ENCODE results near the gene TDRD9.
"Not testable (repeated sequence)": the region's sequence is repeated elsewhere in the genome, so short reads cannot be mapped to it uniquely, and the experiment has no call there.

TDRD9 gene

DNA sequence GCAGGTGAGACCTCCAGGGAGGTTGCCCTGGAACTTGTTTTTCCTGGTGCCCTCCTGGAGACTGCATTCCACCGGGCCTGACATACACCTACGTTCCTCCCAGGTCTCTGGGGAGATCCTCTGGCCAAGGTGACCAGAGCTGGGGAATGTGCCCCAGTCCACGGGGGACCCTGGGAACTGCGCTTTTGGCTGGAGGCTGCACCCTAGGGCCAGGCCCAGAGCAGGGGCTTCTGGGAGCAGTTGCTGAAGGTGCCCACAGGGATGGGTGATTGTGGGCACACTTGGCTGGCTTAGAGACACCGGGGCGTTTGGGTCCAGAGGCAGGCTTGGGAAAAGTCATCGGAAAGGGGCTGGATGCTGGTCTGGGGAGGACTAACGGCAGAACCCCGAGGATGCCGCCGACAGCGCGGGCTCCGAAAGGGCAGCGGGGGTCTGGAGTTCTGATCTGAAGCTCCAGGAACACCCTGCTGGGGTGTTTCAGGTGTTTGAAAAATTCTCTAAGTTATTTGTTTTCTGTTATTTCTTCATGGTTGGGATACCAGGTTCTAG is 36.5 kb upstream of the TDRD9 start:
- DNase-seq, result no peak

DNA sequence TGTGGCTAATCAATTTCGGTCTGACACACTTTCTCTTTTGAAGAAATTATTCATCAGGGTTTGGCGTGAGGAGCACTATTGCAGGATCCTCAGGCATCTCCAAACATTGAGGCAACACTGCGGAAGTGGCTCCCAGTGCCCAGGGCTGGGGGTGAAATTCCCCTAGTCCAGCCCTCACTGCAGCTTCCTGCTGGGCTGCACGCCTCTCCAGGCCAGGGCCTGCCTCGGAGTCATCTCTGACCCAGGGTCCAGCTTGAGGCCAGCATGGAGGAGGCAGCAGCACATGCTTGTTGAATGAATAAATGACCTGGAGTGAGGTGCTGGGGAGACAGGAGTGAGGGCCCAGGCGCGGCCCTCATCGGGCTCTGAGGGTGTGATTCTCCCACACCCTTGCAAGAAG is 36.0 kb upstream of the TDRD9 start:
- no peak for DNase-seq

DNA sequence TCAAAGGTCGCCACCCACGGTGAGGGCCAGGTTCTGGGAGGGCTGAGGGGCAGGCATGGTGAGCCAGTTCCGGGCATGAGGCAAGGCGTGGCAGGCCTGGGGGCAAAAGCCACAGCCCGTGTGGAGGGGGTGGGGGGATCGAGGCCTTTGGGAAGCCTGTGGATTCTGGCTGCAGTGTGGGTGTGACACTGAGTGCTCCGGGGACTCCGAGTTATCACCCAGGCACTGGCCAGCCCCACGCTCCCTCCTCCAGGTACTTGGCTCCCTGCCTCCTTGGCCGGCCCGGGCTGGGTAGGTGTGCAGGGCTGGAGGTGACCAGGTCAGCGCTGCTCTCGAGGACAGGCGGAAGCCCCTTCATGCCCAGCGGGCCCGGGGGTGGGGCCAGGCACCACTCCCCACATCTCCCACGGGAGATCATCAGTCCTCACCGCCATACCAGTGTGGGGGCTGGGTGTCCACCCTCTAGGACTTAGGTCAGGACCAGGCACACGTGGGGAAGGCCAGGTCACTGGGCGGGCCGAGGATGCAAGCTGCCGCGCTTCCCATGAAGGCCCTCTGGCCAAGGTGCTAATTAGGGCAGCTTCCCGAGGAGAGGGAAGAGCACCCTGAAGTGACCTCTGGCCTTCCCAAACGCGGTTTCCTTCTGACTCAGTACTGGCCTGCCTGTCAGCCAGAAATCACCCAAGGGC is 34.1 kb upstream of the TDRD9 start:
- DNase-seq, result no peak

DNA sequence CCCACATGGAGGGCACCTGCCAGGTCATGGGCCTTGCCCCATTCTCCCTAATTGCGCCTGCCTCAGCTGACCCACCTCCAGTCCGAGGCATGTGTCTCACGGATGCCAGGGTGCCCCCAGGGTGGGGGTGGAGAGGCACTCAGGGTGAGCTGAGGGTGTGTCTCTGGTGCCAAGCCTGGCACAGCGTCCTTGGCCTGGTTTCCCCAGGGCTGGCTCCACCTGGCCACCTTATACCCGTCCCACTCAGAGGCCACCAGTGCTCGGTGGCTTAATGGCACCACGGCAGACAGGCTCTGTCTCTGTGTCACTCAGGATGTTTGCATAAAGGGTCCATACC is 33.6 kb upstream of the TDRD9 start:
- DNase-seq, result no peak

DNA sequence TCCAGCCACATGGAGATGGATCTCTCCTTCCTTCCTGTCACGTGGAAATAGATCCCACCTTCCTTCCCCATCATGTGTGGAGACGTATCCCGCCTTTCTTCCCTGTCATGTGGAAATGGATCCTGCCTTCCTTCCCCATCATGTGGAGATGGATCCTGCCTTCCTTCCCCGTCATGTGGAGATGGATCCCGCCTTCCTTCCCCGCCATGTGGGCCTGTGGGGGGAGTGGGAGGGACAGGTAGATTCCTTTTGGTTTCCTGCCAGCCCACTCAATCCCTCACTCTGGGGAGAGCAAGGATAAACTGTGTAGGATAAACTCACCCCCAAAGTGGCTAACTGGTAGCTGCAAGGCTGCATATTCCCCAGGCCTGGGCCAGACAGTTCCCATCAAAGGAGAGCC is 31.7 kb upstream of the TDRD9 start:
- no peak for DNase-seq

DNA sequence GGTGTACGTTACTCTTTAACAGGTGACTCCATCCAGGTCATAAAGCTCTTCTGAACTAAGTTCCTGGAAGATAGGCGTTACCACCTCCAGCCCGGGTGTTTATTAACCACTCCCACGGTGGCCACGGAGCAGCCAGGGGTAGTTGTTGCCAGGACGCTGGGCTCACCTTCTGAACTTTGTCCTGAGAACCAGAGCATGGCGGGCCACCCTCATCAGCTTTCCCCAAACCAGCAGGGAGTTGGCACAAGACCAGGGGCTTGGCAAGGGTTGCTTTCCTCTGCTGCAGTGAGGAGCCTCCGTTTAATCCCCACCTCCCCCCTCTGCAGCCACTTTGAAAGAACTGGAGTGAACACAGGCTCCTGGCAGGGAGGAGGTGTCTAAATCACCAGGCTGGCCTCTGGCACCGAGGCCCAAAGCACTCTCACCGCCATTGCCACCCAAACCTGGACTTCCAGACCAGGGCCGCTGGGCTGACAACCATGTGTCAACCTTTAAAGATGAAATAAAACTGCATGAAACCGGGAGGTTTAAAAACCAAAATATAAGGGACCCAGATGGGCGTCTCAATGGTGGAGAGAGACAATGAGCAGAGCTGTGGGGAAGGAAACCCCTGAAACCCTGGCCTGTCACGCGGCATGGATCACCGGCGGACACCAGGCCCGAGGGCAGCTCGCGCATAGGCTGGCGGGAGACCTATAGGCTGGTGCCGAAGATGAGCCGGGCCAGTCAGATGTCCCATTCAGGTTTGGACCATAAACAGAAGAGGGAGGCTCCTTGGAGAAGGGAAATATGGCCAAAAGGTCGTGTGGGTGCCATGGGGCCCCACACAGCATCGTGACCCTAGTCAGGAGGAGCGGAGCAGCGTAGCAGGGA is 30.9 kb upstream of the TDRD9 start:
- DNase-seq, result no peak

DNA sequence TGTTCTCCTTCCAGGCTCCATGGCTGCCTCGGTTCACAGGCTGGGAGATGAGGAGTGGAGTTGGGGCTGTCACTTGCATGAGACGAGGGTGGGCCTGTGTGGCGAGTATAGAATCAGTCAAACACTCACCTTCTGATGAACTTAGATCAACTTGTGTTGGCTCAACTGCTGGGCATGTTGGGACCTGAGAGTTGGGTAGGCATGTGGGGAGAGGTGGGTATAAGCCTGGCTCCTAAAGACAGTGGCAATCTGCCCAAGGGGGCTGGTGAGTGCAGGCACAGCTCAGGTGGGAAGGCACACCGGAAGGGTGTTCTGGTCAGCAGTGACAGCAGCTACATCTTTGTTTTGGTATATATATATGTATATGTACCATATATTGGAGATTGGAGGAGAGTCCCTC is 30.1 kb upstream of the TDRD9 start:
- no peak for DNase-seq

DNA sequence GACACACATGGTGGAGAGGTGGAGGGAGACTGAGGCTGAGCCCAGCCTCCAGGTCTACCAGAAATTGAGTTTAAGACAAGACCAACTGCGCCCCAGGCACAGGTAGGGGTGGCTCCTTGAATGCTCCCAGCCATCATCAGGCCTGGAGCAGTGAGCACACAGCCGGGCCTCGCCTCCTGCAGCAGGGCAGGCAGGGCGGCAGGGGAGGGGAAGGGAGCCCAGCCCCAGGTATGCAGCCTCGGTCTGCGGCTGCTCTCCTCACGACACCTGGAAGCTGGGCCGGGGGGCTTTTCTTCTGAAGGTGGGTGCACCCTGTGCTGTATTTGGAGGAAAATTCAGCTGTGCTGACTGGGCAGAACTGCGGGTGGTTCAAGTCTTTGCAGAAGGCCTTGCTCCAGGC is 29.5 kb upstream of the TDRD9 start:
- no peak for DNase-seq

DNA sequence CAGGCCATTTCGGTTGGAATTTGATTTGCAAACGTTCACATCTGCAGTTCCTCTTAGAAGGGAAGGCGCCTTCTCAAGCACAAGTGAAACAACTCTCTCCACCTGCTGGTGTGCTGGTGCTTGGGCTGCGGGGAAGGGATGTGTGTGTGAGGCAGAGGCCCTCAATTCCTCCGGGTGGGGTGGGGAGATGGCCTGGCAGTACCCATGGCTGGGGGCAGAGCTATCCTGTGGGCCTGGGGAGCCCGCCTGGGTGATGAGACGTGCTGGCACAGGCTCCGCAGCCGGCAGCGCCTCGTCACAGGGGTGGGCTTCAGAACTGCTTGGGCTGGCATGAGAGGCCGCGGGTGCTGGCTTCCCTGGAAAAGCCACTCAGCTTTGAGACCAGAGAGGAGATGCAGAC is 28.9 kb upstream of the TDRD9 start:
- no peak for DNase-seq

DNA sequence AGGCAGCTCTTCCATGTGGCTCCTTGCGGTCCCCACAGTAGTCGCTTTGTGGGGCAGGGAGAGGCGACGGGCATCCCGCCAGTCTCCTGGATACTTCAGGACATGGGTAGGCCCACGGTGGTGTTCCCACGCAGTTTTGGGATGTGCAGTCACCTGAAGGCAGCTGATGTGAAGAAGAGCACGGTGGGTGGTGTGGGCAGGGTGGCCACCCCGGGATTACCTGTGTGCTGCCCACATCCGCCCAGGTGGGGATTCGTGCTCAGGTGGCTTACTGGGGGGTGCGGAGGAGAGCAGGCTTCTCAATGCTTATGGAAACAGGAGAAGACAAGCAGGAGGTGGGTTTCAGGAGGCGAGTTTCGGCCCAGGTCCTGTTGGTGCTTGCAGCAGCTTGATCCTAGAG is 28.4 kb upstream of the TDRD9 start:
- DNase-seq, result no peak

DNA sequence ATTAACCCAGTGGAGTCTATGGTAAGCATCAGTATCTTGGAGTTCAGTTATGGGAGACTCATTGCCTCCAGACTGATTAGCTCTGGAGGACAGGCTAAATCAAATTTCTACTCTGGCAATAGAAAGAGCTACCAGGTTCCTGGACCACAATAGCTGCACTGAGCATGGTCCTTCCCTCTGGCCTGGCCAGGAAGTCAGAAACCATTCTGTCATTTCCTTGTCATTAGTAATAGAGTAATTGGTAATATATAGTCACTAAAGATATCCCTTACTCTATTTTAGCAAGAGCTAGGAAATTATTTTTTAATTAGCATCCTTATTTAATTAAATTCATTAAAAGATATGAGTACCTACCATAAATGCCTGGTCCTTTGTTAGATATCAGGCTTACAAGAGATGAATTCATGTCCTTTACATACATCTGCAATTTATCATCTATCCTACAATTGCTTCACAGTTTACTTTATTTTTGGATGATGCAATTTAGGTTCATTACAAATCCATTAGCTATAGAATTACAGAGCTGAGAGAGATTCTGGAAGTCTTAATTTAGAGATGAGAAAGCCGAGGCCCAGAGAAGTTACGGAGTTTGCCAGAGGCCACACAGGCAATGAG is 23.7 kb upstream of the TDRD9 start:
- DNase-seq, result no peak

DNA sequence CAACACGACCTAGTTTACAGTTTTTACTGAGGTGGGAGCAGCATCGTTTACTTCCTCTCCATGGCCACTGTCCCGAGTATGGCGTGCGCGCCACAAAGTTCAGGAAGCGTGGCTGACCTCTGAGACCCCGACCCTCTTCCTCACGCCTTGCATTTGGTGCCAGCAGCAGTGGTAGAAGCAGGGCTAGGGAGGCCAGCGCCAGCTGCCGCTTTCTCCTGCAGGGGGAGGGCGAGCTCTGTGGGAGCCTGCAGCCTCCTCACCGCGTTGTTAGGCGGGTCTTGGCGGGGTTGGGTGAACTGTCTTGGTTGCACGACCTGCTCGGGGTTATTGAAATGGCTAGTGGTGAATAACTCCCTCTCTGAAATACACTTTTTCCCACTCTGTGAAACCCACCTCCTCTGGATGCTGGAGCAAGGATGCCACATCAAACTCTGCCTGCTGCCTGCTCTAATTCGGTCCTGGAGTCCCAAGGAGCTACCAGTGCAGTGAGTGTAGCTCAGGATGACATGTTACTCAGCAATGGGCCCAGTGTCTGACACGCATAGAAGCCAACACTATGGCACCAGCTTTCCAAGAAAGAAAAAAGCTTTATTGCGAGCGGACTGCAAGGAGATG is 22.3 kb upstream of the TDRD9 start:
- no peak for DNase-seq

DNA sequence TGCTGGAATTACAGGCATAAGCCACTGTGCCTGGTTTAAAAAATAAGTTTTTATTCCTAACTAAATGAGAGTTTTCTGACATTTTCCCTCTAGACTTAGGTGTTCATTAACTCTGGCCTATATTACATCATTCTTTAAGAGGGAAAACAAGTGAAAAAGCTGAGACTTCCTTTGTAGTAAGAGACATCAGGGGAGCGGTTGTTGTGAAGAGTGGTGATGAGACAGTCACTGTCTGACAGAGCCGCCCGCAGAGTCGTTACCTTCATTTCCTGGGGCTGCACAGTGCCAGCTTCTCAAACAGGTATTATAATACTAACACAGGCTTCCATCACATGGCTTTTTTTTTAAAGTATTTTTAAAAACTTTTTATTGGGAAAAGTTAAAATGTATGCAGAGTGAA is 19.7 kb upstream of the TDRD9 start:
- no peak for DNase-seq

DNA sequence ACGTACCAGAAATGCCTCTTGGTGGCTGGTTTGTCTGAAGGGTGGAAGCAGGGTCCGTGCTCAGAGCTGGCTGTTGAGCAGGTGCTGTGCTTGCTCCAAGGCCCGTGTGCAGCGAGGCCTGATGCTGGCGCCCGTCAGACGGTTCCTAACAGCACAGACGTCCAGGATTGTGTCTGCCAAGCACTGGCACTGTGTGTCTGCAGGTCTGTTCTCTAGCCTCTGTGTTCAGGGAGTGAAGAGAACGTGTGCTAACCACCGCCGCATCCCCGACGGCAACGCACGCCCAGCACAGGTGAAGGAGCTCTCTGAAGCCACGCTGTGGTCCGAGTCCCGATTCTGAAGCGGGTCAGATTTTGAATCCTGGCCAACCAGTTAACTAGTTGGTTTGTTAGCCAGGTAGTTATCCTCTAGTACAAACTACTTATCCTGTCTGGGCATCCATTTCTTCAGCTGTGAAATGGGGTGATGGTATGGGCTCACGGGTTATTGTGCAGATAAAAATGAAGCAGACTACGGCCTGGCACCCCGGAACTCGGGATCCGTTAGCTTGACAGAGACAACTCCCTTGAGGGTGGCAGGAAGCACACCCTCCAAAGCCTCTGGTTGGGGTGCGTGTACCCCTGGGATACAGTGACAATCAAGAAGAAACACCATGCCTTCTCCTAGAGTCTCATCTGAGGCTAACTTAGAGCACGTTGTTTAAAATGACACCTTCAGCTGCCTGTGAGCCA is 18.6 kb upstream of the TDRD9 start:
- no peak for DNase-seq

DNA sequence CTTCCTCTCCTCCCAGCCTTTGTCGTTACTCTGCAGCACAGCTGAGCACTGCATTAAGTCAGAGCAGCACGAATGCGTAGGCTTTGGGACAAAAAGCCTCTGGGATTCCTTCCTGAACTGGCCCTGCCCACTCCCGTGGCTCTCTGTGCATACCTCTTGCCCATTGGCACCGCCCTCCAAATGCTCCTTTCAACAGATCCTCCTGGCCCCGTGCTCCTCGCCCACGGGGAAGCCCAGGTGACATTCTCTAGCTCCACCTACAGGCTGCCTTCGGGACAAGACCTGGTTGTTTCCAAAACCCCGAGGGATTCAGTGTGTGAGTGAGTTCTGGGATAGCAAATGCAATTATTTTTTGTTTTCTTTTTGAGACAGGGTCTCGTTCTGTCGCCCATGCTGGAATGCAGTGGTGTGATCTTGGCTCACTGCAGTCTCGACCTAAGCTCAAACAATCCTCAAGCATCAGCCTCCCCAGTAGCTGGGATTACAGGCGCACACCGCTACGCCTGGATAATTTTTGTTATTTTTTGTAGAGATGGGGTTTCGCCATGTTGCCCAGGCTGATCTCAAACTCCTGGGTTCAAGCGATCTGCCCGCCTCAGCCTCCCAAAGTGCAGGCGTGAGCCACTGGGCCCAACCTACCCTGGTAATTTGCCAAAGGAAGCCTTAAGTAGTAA is 17.9 kb upstream of the TDRD9 start:
- DNase-seq, result peak; percentile 76

DNA sequence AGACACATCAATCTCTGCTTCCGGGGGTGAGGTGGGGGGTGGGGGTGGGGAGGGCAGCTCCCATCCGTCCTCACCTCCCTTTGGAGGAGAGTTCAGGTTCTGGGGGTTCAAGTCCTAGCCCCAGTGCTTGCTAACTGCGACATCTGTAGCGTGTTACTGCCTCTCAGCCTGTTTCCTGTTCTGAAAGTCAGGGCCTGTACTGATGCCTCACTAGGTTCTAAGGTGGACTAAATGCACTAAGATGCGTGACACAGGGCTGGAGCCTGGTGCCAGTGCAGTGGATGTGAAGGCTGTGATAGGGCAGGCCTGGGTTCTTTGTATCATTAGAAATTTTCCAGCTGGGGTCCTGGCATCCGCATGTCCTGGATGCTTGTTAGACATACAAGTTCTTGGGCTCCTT is 17.3 kb upstream of the TDRD9 start:
- DNase-seq, result no peak

DNA sequence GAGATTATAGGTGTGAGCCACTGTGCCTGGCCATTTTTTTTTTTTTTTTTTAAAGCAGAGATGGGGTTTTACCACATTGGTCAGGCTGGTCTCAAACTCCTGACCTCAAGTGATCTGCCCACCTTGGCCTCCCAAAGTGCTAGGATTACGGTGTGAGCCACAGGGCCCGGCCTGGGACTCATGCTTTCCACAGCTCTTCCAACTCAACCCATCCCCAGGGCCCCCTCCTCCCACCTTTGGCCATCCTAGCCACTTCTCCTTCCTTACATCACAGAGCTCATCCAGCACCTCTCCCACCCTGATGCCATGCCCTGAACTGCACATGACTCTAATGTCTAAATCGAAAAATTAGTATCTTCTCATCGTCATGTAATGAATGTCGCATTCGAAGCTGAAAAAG is 12.6 kb upstream of the TDRD9 start:
- DNase-seq, result no peak

DNA sequence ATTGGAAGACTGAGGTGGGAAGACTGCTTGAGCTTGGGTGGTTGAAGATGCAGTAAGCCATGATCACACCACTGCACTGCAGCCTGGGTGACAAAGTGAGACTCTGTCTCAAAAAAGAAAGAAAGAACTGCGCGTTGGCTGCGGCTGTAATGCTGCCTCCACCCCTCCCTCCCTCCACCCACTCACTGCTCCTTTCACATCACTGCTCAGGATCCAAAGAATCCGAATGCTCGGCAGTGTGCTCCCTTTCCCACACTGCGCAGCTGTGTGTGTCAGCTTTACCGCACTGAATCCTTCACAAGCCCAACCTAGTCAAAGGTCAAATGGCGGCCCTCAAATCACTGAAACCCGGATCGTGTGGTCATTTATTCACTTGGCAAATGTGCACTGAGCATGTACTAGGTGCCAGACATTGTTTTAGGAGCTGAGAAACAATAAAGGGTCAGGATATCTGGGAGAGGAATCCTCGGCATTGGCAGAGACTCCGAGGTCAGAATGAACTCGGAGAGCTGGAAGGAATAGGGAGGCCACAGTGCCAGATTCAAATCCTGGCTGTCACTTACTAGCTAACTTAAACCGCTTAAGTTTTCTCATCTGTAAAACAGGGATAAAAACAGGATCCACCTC is 11.5 kb upstream of the TDRD9 start:
- DNase-seq, result no peak

DNA sequence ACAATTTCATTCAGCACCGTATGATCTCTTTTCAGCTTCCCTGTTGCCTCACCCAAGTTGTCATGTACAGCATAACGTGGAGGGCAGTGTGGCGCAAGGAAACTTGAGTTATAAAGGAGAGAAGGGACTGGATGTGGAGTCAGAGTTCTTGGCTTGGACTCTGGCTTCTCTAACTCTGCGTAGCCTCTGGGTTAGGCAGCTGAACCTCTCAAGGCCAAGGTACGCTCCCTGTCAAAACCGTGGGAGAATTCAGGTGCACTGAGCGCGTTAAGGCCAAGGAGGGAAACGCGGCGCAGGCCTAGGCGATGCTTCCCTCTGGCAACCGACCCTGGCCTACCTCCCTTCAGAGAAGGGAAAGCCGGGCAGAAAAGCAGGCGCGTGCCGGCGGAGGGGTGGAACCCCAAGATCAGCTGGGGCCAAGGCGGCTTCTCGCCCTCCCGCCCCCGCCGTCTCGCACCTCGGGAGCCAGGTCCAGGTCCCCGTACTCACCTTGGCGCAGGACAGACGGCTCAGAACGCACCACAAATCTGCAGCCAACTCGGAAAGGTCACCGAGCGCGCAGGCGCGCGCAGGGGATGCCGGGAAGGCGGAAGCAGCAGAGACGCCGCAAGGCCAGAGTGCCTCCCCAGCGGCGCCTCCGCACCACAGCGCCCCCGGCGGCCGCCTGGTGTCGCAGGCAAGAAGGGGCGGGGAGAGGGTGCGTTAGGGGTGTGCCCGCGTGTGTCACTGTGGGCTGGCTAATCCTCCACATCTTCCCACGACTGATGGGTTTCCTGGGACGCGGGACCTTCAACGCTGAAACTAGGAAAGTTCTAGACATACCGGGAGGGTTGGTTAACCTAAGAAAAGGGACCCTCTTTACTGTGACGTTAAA is 7.0 kb upstream of the TDRD9 start:
- DNase-seq, result peak; percentile 93

DNA sequence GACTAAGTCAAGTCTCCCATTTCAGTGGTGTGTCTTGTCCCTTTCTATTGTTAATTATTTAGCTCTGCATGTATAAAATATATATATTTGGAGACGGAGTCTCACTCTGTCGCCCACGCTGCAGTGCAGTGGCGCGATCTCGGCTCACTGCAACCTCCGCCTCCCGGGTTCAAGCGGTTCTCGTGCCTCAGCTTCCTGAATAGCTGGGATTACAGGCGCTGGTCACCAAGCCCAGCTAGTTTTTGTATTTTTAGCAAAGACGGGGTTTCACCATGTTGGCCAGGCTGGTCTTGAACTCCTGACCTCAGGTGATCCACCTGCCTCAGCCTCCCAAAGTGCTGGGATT is 6.4 kb upstream of the TDRD9 start:
- not testable (repeated sequence) for DNase-seq

DNA sequence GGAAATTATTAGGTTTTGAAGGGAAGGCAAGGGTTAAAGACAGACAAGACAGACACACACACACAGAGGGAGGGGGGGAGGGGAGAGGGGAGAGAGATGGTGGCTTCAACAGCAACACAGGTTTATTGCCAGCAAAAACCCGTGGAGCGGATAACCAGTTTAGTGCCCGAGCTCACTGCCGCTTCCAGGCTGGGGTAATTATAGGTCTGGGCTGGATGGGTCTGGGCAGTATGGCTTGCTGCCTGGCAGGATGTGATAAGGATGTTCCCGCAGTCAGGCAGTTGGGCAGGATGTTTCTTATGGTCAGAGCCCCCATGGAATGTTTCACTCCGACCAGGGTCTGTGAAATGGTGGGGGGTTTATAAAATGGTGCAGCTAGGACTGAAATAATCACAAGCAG is 4.4 kb upstream of the TDRD9 start:
- no peak for DNase-seq

Measured in stimulated activated CD4-positive, alpha-beta T cell treated with anti-CD3 and anti-CD28 coated beads, Interleukin-1b, Interleukin-23, amount 100 ng/mL, for 48 hours (primary cell).